Esophagus squamous epithelium (tissue), 4 donors: ENCODE data around the gene PGAM5.

Source experiments
- CTCF ChIP-seq, 6 experiments: fragments of 450-650 bp in 4 of 6; fragments of 200-600 bp in 2 of 6; sonication (generic) in 2 of 6; IDR thresholded peaks; one replicate each; pipeline ENCODE4 v1.5.1; 2016 to 2019; ENCODE audit warnings: antibody characterized with exemption in 6 of 6, mild to moderate bottlenecking in 4 of 6, moderate library complexity in 4 of 6
- POLR2A ChIP-seq, 4 donors: fragments of 450-650 bp; IDR thresholded peaks; one replicate each; pipeline ENCODE4 v1.6.1; 2017; ENCODE audit warnings: antibody characterized with exemption in 4 of 4, mild to moderate bottlenecking in 4 of 4, moderate library complexity in 3 of 4

- no peak for TF ChIP-seq POLR2A (IDR thresholded peaks at IDR 0.05)
- TF ChIP-seq CTCF (IDR thresholded peaks at IDR 0.05), result no peak
Measured at GRCh38 chr12:132711080-132711843, 620 bp downstream of the PGAM5 start.
